AG04450 (cell line): ENCODE results near the gene IQGAP3. TPM values are rescaled to one million over a fixed set of nuclear protein-coding genes. Genes with fewer than 3 reads are reported as not detected.

ENCODE experiments used
- CTCF ChIA-PET: fragments of 300-600, 350-600 bp; formaldehyde crosslinking; extraction: SDS; loops from one replicate; lab custom pipeline; 2022; ENCODE audit warnings: antibody characterized with exemption, inconsistent platforms; lab: Charles Lee
- POLR2A ChIA-PET: fragments of 350-600 bp; formaldehyde crosslinking; extraction: SDS; loops from one replicate; lab custom pipeline; 2021; ENCODE audit warnings: antibody characterized with exemption, inconsistent platforms; lab: Yijun Ruan, JAX
- DNase-seq: peaks from one replicate; pipeline ENCODE4 v3.0.0-alpha.2; 2011; ENCODE audit warnings: low read depth, low spot score
- H3K27ac ChIP-seq: one replicate; pipeline ENCODE4 v1.5.1; 2012; ENCODE audit warnings: low read depth, low read length, control low read depth
- H3K27me3 ChIP-seq: one replicate; pipeline ENCODE4 v1.6.0; 2012; ENCODE audit warnings: low read length; ENCODE audit not compliant: control insufficient read depth, insufficient read depth
- H3K4me3 ChIP-seq: 2 replicates; pipeline ENCODE4 v1.5.1; 2011; ENCODE audit warnings: mild to moderate bottlenecking, low read depth, low read length, control low read depth
- H3K9me3 ChIP-seq: 2 replicates; pipeline ENCODE4 v1.5.1; 2012; ENCODE audit warnings: low read length; ENCODE audit not compliant: control insufficient read depth, insufficient read depth
- CTCF ChIP-seq: IDR thresholded peaks from 2 replicates; pipeline ENCODE4 v1.5.1; 2011; ENCODE audit warnings: low read depth, low read length, control low read depth, inconsistent platforms
- polyA plus RNA-seq: library from polyadenylated mRNA; depleted of rRNA; stranded (reverse); fragments of >200 nt; gene quantifications from 2 replicates; pipeline ENCODE4 v1.2.3, GENCODE V29; 2011

IQGAP3 gene
- polyA plus RNA-seq, 1 experiment = 6.3 TPM

GRCh38 chr1:156602557-156602993 is 30.2 kb upstream of the IQGAP3 start:
- POLR2A ChIA-PET = no interaction called here

GRCh38 chr1:156601892-156602291 is 29.5 kb upstream of the IQGAP3 start:
- DNase-seq = no peak
- TF ChIP-seq CTCF = no peak
- Histone ChIP-seq H3K4me3 (peak overlapping the region; percentile 93), H3K27me3 (peaks cover 5% of the 10 kb centered on the region), H3K9me3 (no peaks in the 10 kb centered on the region), H3K27ac (no peak overlapping the region)
- ChIA-PET POLR2A (no interaction called here), CTCF (interaction anchor here (0.7 to 1.2 kb wide), 4 partner anchors 46 to 218 kb away, joined by 3 to 6 read pairs (median 3); no protein-coding TSS in a partner anchor)

More at GRCh38 chr1:156602557-156602993, 30.2 kb upstream of the IQGAP3 start:
- no peaks in the 10 kb centered on the region for H3K9me3 ChIP-seq
- DNase-seq = no peak
- H3K27me3 ChIP-seq = peaks cover 5% of the 10 kb centered on the region
- H3K4me3 ChIP-seq = no peak overlapping the region
- H3K27ac ChIP-seq = no peak overlapping the region
- CTCF ChIA-PET = interaction anchor here (0.6 to 1.6 kb wide), 3 partner anchors 122 to 157 kb away, joined by 3 to 4 read pairs (median 4); no protein-coding TSS in a partner anchor
- TF ChIP-seq CTCF = peak; percentile 41

- peak within 1 kb of the TSS; percentile 68 for H3K27ac ChIP-seq
- DNase-seq = peak; percentile 78
- H3K9me3 ChIP-seq = no peaks in the 10 kb centered on the region
- no peak for TF ChIP-seq CTCF
- peak within 1 kb of the TSS; percentile 93 for H3K4me3 ChIP-seq
- ChIA-PET POLR2A (interaction anchor here (0.6 kb wide), 1 partner anchor 147 kb away, joined by 3 read pairs; no protein-coding TSS in a partner anchor), CTCF (interaction anchor here (0.7 to 1.2 kb wide), 4 partner anchors 45 to 218 kb away, joined by 3 to 6 read pairs (median 3); no protein-coding TSS in a partner anchor)
- peaks cover 3% of the 10 kb centered on the region for H3K27me3 ChIP-seq
Observed at GRCh38 chr1:156601122-156601830, 28.9 kb upstream of the IQGAP3 start, which contains the start of gene GPATCH4. Gene GPATCH4 (minus strand): TSS chr1:156601479.

GRCh38 chr1:156600733-156601121 is 28.4 kb upstream of the IQGAP3 start:
- POLR2A ChIA-PET = interaction anchor here (0.5 to 0.7 kb wide), 3 partner anchors 12 to 220 kb away, joined by 3 to 4 read pairs (median 3); no protein-coding TSS in a partner anchor
- H3K27ac ChIP-seq = peak overlapping the region; percentile 68
- no peak for TF ChIP-seq CTCF
- no peaks in the 10 kb centered on the region for H3K9me3 ChIP-seq
- no peak for DNase-seq
- CTCF ChIA-PET = interaction anchor here (0.9 to 1.2 kb wide), 3 partner anchors 110 to 215 kb away, joined by 3 to 6 read pairs (median 4); no protein-coding TSS in a partner anchor
- no peaks in the 10 kb centered on the region for H3K27me3 ChIP-seq
- H3K4me3 ChIP-seq = peak overlapping the region; percentile 93
